G401 (cell line): ENCODE results near the gene DNAJC1. TPM values are rescaled to one million over a fixed set of nuclear protein-coding genes. Genes with fewer than 3 reads are reported as not detected.
A peak's percentile ranks its signal among the peaks of the same experiment; 100 is the strongest.

Experiments used
- DNase-seq: peaks from one replicate; pipeline ENCODE4 v3.0.0-alpha.2; 2015; ENCODE audit warnings: low spot score
- in situ Hi-C: cut with HindIII; loops from 2 replicates; pipeline ENCODE4 v1.10.0; 2016; ENCODE audit warnings: low sequenced_read_pairs, mixed read lengths
- total RNA-seq: library from RNA; depleted of rRNA; stranded (reverse); fragments of >200 nt; shearing (Covaris generic); gene quantifications from 2 replicates; pipeline ENCODE4 v1.2.3, GENCODE V29; 2014

DNAJC1 gene
- total RNA-seq, 1 experiment from 2014 or later: 143 TPM

DNA sequence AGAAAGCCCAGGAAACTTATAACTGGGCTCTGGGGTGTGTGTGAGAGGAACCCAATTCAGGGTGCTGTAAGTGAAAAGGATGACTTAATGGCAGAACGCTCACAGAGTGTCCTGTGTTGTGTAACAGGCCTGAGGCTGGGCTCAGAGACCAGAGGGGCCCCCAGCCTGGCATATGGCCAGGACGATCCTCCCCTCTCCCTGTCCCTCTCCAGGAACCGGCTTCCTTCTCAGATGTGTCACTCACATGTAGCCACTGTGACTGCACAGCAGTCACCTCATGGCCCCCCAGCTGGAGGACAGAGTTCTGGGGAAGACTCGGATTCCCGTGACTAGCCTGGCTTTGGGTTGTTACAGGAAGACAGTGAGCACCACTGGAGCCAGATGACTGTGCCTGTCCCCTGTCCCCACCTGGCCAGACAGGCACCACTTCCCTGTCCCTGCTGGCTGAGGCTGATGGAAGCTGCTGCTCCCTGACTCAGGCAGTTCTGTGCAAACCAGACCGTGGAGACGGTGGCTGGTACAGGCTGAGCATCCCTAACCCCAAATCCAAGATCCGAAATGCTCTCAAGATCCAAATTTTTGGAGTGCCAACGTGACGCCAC lies 249.0 kb downstream of the DNAJC1 start:
- in situ Hi-C loops: no loop called here
- no peak for DNase-seq

- in situ Hi-C loops: no loop called here
- no peak for DNase-seq
Observed at GRCh38 chr10:21753497-21754270, 249.8 kb downstream of the DNAJC1 start.

GRCh38 chr10:21751341-21752310 lies 251.9 kb downstream of the DNAJC1 start:
- in situ Hi-C loops: no loop called here
- DNase-seq: no peak

GRCh38 chr10:21750424-21750823 lies 253.1 kb downstream of the DNAJC1 start:
- no peak for DNase-seq
- in situ Hi-C loops: no loop called here

DNA sequence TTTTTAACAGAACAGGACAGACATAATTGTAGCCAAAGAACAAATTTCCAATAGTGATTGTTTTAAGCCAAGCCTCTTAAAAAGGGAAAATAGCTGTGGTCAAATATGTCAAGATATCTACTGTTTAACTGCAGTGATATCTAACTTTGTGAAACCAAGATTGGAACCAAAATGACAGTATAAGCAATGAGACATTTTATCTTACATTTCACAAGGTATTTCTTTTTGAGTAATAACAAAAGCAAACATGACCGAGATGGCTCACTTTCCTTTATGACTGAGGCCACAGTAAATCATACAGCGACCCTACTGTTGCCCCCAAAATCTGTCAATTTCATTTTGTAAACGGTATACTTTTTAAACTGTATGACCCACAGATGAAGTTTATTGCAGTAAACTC lies 253.7 kb downstream of the DNAJC1 start:
- in situ Hi-C loops: no loop called here
- DNase-seq: no peak

GRCh38 chr10:21747809-21748208 lies 255.7 kb downstream of the DNAJC1 start:
- no peak for DNase-seq
- in situ Hi-C loops: no loop called here

DNA sequence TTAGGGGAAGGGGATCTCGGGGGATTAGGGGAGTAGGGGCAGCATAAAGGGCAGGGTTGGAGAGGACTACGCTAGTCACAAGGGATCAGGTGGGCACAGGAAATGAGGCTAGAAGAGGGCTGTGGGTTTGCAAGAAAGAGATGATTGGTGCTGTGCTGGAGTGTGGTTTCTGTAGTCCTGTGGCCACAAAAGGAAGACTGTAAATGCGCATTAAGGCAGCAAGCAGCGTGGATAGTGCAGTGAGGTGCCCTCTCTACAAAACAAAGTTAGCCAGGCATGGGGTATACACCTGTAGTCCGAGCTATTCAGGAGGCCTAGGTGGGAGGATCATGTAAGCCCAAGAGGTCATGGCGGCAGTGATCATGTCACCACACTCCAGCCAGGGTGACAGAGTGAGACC lies 257.4 kb downstream of the DNAJC1 start:
- DNase-seq: no peak
- in situ Hi-C loops: no loop called here

GRCh38 chr10:21744223-21744622 lies 259.3 kb downstream of the DNAJC1 start:
- no peak for DNase-seq
- in situ Hi-C loops: no loop called here

- in situ Hi-C loops: no loop called here
- no peak for DNase-seq
Observed at GRCh38 chr10:21742740-21743412, 260.7 kb downstream of the DNAJC1 start.

GRCh38 chr10:21740989-21741388 lies 262.5 kb downstream of the DNAJC1 start:
- DNase-seq: no peak
- in situ Hi-C loops: no loop called here

- in situ Hi-C loops: no loop called here
- no peak for DNase-seq
Observed at GRCh38 chr10:21737106-21737505, 266.4 kb downstream of the DNAJC1 start.

DNA sequence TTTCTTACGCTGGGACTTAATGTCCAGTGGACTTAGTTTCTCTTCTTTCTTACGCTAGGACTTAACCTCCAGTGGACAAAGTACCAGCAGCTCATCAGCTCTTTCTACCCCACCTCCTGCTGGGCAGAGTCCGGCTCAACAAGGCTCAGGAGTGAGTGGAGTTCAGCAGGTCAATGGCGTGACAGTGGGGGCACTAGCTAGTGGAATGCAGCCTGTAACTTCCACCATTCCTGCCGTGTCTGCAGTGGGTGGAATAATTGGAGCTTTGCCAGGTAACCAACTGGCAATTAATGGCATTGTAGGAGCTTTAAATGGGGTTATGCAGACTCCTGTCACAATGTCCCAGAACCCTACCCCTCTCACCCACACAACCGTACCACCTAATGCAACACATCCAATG lies 269.8 kb downstream of the DNAJC1 start:
- in situ Hi-C loops: no loop called here
- peak; percentile 27 for DNase-seq

DNA sequence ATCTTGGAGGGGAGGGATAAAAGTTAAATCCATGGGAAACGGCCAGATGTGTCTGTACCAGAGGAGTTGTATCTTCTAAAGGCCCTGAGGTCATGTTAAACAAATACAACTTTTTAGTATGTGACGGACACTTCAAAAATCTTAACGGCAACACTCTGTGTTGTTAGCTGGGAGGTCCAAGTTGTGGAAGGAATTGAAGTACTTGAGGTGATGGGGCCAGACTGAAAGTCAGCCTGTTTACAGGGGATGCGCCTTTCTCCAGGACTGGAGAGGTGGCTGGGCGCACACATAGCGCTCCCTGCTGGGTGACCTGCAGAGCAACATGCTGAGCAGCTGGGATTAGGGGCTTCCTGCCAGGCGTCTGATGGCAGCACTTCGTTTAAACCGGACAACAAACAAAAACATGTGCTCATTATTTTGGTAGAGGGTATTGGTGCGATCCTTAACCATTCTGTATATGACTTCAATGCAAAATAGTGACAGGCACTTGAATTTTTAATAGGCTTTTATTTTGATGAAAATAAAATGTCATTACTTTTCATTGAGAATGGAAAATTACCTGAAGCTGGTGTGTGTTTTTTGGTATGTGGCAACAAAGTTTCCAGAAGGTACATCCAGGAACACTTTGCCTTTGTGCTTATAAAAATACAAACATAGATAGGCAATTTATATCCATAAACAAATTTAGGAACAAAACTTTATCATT lies 271.3 kb downstream of the DNAJC1 start:
- peak; percentile 78 for DNase-seq
- in situ Hi-C loops: no loop called here

- in situ Hi-C loops: no loop called here
- DNase-seq: no peak
Observed at GRCh38 chr10:21728618-21729017, 274.9 kb downstream of the DNAJC1 start.

- in situ Hi-C loops: no loop called here
- no peak for DNase-seq
Observed at GRCh38 chr10:21727452-21728168, 275.9 kb downstream of the DNAJC1 start.

DNA sequence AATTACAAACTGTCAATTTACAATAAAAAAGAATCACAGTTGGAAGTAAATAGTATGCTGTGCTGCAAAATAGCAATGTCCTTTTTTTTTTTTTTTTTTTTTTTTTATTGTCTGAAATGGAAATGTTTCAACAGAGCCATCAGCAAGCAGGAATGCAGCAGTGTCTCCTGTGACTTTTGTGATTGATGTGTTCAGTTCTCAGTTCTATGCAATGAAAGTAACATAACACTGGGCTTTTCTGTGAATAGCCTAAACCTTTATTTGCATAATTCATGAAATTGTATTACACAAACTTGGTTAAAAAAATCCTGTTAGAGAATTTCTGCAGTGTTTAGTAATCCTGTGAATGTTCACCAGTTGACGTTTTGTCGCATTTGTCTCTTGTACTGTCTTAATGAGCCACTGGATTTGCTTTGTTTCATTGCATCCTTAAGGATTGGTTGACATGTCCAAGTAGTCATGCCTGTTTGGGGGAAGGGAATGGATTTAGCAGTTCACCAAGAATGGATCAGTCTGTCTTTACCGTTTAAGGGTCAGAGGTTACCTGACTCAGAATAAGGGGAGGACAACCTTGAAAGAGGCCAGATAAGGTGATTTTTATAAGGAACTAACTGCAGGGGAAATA lies 276.8 kb downstream of the DNAJC1 start:
- DNase-seq: no peak
- in situ Hi-C loops: no loop called here

DNA sequence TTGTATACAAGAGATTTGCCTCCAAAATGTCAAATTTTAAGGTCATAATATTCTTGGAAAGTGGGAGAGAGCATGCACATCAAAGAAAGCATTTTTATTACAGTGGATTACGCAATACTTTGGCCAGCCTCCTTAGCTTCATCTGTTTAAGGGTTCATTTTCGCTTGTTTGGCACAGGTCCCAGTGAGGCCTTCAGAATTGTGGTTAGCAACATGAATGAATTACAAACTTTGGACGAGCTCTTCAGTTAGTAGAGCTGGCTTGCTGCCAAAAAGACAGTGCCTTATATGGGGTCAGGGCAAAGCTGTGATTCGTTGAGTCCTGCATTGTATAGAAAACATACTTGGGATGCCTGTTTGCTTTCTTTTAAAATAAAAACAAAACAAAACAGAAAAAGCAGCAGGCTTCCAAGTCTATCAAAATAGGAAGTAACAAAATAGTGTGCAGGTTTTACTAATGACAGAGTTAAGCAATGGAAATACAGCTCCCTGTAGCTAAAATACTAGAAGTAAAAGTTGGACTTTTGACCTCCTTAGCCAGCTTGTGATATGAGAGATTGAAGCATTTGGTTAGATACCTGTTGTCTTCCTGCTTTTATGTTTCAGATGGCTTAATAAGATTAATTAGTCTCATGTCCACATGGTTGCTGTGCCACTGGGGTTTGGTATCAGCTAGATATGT lies 278.7 kb downstream of the DNAJC1 start:
- in situ Hi-C loops: no loop called here
- DNase-seq: peak; percentile 88
